GM11168 (cell line): ENCODE measurements around the gene CD226.
"Not testable (repeated sequence)": the region's sequence is repeated elsewhere in the genome, so short reads cannot be mapped to it uniquely, and the experiment has no call there.

ENCODE experiments used
- in situ Hi-C: fragments of 300-500 bp; cut with MboI; formaldehyde crosslinking; loops from one replicate; pipeline ENCODE4 v1.12.0; 2022; ENCODE audit warnings: low sequenced_read_pairs; ENCODE audit not compliant: unreplicated experiment

Gene CD226

GRCh38 chr18:69947361-69948133, at the start of gene CD226:
CD226 (minus strand) TSS chr18:69947873; CDS start chr18:69947406, 467 bp downstream.
- in situ Hi-C loops, result no loop called here

GRCh38 chr18:69996951-69997798, 49.5 kb upstream of the CD226 start:
- in situ Hi-C loops, result no loop called here

- in situ Hi-C loops, result no loop called here
Measured at GRCh38 chr18:69996417-69996816, 48.7 kb upstream of the CD226 start.

- in situ Hi-C loops, result no loop called here
Measured at GRCh38 chr18:69995774-69996173, 48.1 kb upstream of the CD226 start.

GRCh38 chr18:69992776-69993175, 45.1 kb upstream of the CD226 start:
- in situ Hi-C loops, result no loop called here

- in situ Hi-C loops, result no loop called here
Measured at GRCh38 chr18:69987870-69988269, 40.2 kb upstream of the CD226 start.

- in situ Hi-C loops, result no loop called here
Measured at GRCh38 chr18:69985239-69985638, 37.6 kb upstream of the CD226 start.

- in situ Hi-C loops, result no loop called here
Measured at GRCh38 chr18:69982417-69982816, 34.7 kb upstream of the CD226 start.

GRCh38 chr18:69981948-69982347, 34.3 kb upstream of the CD226 start:
- in situ Hi-C loops, result no loop called here

GRCh38 chr18:69980982-69981804, 33.5 kb upstream of the CD226 start:
- in situ Hi-C loops, result no loop called here

GRCh38 chr18:69980509-69980908, 32.8 kb upstream of the CD226 start:
- in situ Hi-C loops, result no loop called here

- in situ Hi-C loops, result no loop called here
Measured at GRCh38 chr18:69978732-69979715, 31.4 kb upstream of the CD226 start.

- in situ Hi-C loops, result not testable (repeated sequence)
Measured at GRCh38 chr18:69975294-69975693, 27.6 kb upstream of the CD226 start.

- in situ Hi-C loops, result loop anchor here (25.0 kb wide), 1 partner anchor 337 kb away; no protein-coding TSS in a partner anchor
Measured at GRCh38 chr18:69974365-69974764, 26.7 kb upstream of the CD226 start.

- in situ Hi-C loops, result loop anchor here (25.0 kb wide), 1 partner anchor 332 kb away; no protein-coding TSS in a partner anchor
Measured at GRCh38 chr18:69969491-69969890, 21.8 kb upstream of the CD226 start.

- in situ Hi-C loops, result loop anchor here (25.0 kb wide), 1 partner anchor 331 kb away; no protein-coding TSS in a partner anchor
Measured at GRCh38 chr18:69968039-69968438, 20.4 kb upstream of the CD226 start.

- in situ Hi-C loops, result loop anchor here (25.0 kb wide), 1 partner anchor 326 kb away; no protein-coding TSS in a partner anchor
Measured at GRCh38 chr18:69963196-69963595, 15.5 kb upstream of the CD226 start.

- in situ Hi-C loops, result loop anchor here (25.0 kb wide), 1 partner anchor 324 kb away; no protein-coding TSS in a partner anchor
Measured at GRCh38 chr18:69961718-69962117, 14.0 kb upstream of the CD226 start.

- in situ Hi-C loops, result loop anchor here (25.0 kb wide), 1 partner anchor 321 kb away; no protein-coding TSS in a partner anchor
Measured at GRCh38 chr18:69958422-69958821, 10.7 kb upstream of the CD226 start.
